SK-N-SH (cell line): ENCODE data around the gene SCN9A. TPM values are rescaled to one million over a fixed set of nuclear protein-coding genes. Genes with fewer than 3 reads are reported as not detected.

Experiments used
- CTCF ChIA-PET: fragments of 300-600, 350-600 bp; formaldehyde crosslinking; extraction: SDS; loops from one replicate; lab custom pipeline; 2021; lab: Yijun Ruan, JAX
- POLR2A ChIA-PET: fragments of 350-600 bp; sonication (Branson Sonifier 250); formaldehyde crosslinking; extraction: SDS; loops from one replicate; lab custom pipeline; 2020; ENCODE audit warnings: antibody characterized with exemption, inconsistent platforms; lab: Yijun Ruan, JAX
- DNase-seq: peaks from one replicate; pipeline ENCODE4 v3.0.0; 2012
- H2AFZ ChIP-seq: fragments of 200-600 bp; sonication (generic); 2 replicates; pipeline ENCODE4 v1.8.1; 2016; ENCODE audit warnings: antibody characterized with exemption, mild to moderate bottlenecking, low read depth
- H3F3A ChIP-seq: fragments of 200-600 bp; sonication (generic); replicated peaks from 2 replicates; pipeline ENCODE3; 2016; ENCODE audit warnings: antibody characterized with exemption, mild to moderate bottlenecking; ENCODE audit not compliant: insufficient read depth
- H3K27ac ChIP-seq, 2 experiments: fragments of 200-500 bp in 1 of 2; fragments of 200-600 bp in 1 of 2; sonication (Bioruptor generic) in 1 of 2; sonication (generic), shearing (Covaris generic) in 1 of 2; 2 replicates each; pipeline versions ENCODE4 v1.5.1 to v1.6.1; 2014 to 2016; ENCODE audit warnings: low read depth in 2 of 2, inconsistent platforms in 1 of 2, low read length in 1 of 2, mild to moderate bottlenecking in 1 of 2, mixed read lengths in 1 of 2
- H3K27me3 ChIP-seq: fragments of 200-600 bp; sonication (generic), shearing (Covaris generic); 2 replicates; pipeline ENCODE4 v1.6.1; 2016; ENCODE audit warnings: mixed run types; ENCODE audit not compliant: insufficient read depth
- H3K36me3 ChIP-seq, 2 experiments: fragments of 200-500 bp in 1 of 2; fragments of 200-600 bp in 1 of 2; sonication (Bioruptor generic) in 1 of 2; sonication (generic) in 1 of 2; replicated peaks in 1 of 2; 2 replicates each; pipeline versions ENCODE3 to v1.5.1; 2014 to 2016; ENCODE audit warnings: low read length in 1 of 2, mild to moderate bottlenecking in 1 of 2; ENCODE audit not compliant: insufficient read depth in 2 of 2, control insufficient read depth in 1 of 2
- H3K4me1 ChIP-seq, 2 experiments: fragments of 200-500 bp in 1 of 2; fragments of 200-600 bp in 1 of 2; sonication (Bioruptor generic) in 1 of 2; sonication (generic), shearing (Covaris generic) in 1 of 2; 2 replicates each; pipeline versions ENCODE4 v1.5.1 to v1.6.1; 2014 to 2016; ENCODE audit warnings: low read depth in 1 of 2, low read length in 1 of 2, mixed run types in 1 of 2; ENCODE audit not compliant: insufficient read depth in 2 of 2, control insufficient read depth in 1 of 2
- H3K4me2 ChIP-seq: fragments of 200-600 bp; sonication (generic), shearing (Covaris generic); 2 replicates; pipeline ENCODE4 v1.6.1; 2017; ENCODE audit warnings: mixed run types
- H3K4me3 ChIP-seq, 2 experiments: fragments of 200-500 bp in 1 of 2; fragments of 200-600 bp in 1 of 2; sonication (Bioruptor generic) in 1 of 2; sonication (generic), shearing (Covaris generic) in 1 of 2; 2 replicates each; pipeline versions ENCODE4 v1.5.1 to v1.8.1; 2014 to 2016; ENCODE audit warnings: low read depth in 2 of 2, inconsistent platforms in 1 of 2, low read length in 1 of 2, mild to moderate bottlenecking in 1 of 2, mixed read lengths in 1 of 2, moderate library complexity in 1 of 2
- H3K79me2 ChIP-seq: fragments of 200-600 bp; sonication (generic); 2 replicates; pipeline ENCODE4 v1.8.1; 2017; ENCODE audit warnings: mild to moderate bottlenecking; ENCODE audit not compliant: insufficient read depth
- H3K9ac ChIP-seq: fragments of 200-600 bp; sonication (generic); 2 replicates; pipeline ENCODE4 v1.6.1; 2017; ENCODE audit warnings: mixed run types
- H3K9me2 ChIP-seq: fragments of 200-600 bp; sonication (generic); 2 replicates; pipeline ENCODE4 v1.6.1; 2017; ENCODE audit warnings: mixed run types
- H3K9me3 ChIP-seq: fragments of 200-600 bp; sonication (generic); 2 replicates; pipeline ENCODE4 v1.6.1; 2017; ENCODE audit warnings: mixed run types, mild to moderate bottlenecking, moderate library complexity
- H4K20me1 ChIP-seq: fragments of 200-600 bp; sonication (generic); 2 replicates; pipeline ENCODE4 v1.6.1; 2017; ENCODE audit warnings: mild to moderate bottlenecking, mixed run types; ENCODE audit not compliant: insufficient read depth
- CTCF ChIP-seq: fragments of 200-600 bp; sonication (generic); IDR thresholded peaks from 2 replicates; pipeline ENCODE4 v1.6.1; 2017; ENCODE audit warnings: antibody characterized with exemption, mild to moderate bottlenecking, moderate library complexity
- EZH2phosphoT487 ChIP-seq: fragments of 200-600 bp; sonication (generic); IDR thresholded peaks from 2 replicates; pipeline ENCODE4 v1.6.1; 2017; ENCODE audit warnings: low read depth, mixed run types, mild to moderate bottlenecking, antibody characterized with exemption, moderate library complexity, borderline replicate concordance
- FOXJ3 ChIP-seq: sonication (generic); formaldehyde crosslinking; IDR thresholded peaks from 2 replicates; pipeline ENCODE4 v1.5.1; 2020; ENCODE audit warnings: mild to moderate bottlenecking, missing genetic modification reagents
- GABPA ChIP-seq: IDR thresholded peaks from 2 replicates; pipeline ENCODE4 v1.4.0; 2012; ENCODE audit warnings: low read depth, mild to moderate bottlenecking
- GATA2 ChIP-seq: sonication (generic); formaldehyde crosslinking; IDR thresholded peaks from 2 replicates; pipeline ENCODE4 v1.5.0; 2020; ENCODE audit warnings: mild to moderate bottlenecking, missing genetic modification reagents
- JUND ChIP-seq: IDR thresholded peaks from 2 replicates; pipeline ENCODE4 v1.4.0; 2012
- MEF2A ChIP-seq: IDR thresholded peaks from 2 replicates; pipeline ENCODE4 v1.4.0; 2012; ENCODE audit warnings: low read depth, borderline replicate concordance
- NFIC ChIP-seq: IDR thresholded peaks from 2 replicates; pipeline ENCODE4 v1.4.0; 2012; ENCODE audit warnings: borderline replicate concordance
- POLR2AphosphoS5 ChIP-seq: IDR thresholded peaks from 2 replicates; pipeline ENCODE4 v1.6.1; 2012; ENCODE audit warnings: low read depth, low read length
- RCOR1 ChIP-seq: fragments of 150-350 bp; IDR thresholded peaks from 2 replicates; pipeline ENCODE4 v1.6.1; 2017; ENCODE audit warnings: antibody characterized with exemption, low read length
- TCF12 ChIP-seq: IDR thresholded peaks from 2 replicates; pipeline ENCODE4 v1.4.0; 2012
- TEAD4 ChIP-seq: IDR thresholded peaks from 2 replicates; pipeline ENCODE4 v1.4.0; 2012; ENCODE audit warnings: mild to moderate bottlenecking, borderline replicate concordance; ENCODE audit not compliant: insufficient read depth
- USF2 ChIP-seq: fragments of 150-350 bp; IDR thresholded peaks from 2 replicates; pipeline ENCODE4 v1.6.1; 2017; ENCODE audit warnings: antibody characterized with exemption, low read length, low read depth, borderline replicate concordance
- ZBTB33 ChIP-seq: IDR thresholded peaks from 2 replicates; pipeline ENCODE4 v1.4.0; 2012; ENCODE audit warnings: low read depth, borderline replicate concordance
- WGBS: methylation state at CpG from one replicate; pipeline ENCODE4 v1.1.6; 2017; ENCODE audit warnings: low lambda C conversion rate; 5-methylcytosine and 5-hydroxymethylcytosine counted together
- polyA plus RNA-seq, 3 experiments: library from polyadenylated mRNA; depleted of rRNA; stranded (reverse); fragments of >200 nt; gene quantifications; 2 replicates each; pipeline ENCODE4 v1.2.3, GENCODE V29; 2012

SCN9A gene
- polyA plus RNA-seq, 1 of the 3 experiments (the other 2 are of a cell fraction): 5.9 TPM

- POLR2A ChIA-PET: no interaction called here
- H3K4me2 ChIP-seq: no peak overlapping the region
- H3K4me3 ChIP-seq: no peak overlapping the region
- peaks cover 4 to 5% of the 10 kb centered on the region in 2 experiments; a peak in 2 of 4 replicates for H3K4me1 ChIP-seq
- H3K79me2 ChIP-seq: peaks cover 45% of the 10 kb centered on the region
- no peaks in the 10 kb centered on the region for H3K9me2 ChIP-seq
- WGBS: 49% methylated on average over 2 of the region's 2 CpGs
- no peaks in the 10 kb centered on the region for H3F3A ChIP-seq
- no peaks in the 10 kb centered on the region for H3K27me3 ChIP-seq
- no peak for TF ChIP-seq CTCF
- TF ChIP-seq POLR2AphosphoS5: no peak
- no peak for TF ChIP-seq MEF2A
- TF ChIP-seq EZH2phosphoT487: no peak
- no peak for TF ChIP-seq GABPA
- TF ChIP-seq ZBTB33: no peak
- no peak for TF ChIP-seq TCF12
- TF ChIP-seq USF2: no peak
- TF ChIP-seq RCOR1: no peak
- no peak for TF ChIP-seq NFIC
- TF ChIP-seq TEAD4: no peak
- TF ChIP-seq FOXJ3: no peak
- TF ChIP-seq, all 33 proteins: peak for 0
- H2AFZ ChIP-seq: peak overlapping the region; percentile 49; the same call in 1 of the 2 replicates
- no peaks in the 10 kb centered on the region for H3K9me3 ChIP-seq
- no peak for DNase-seq
- CTCF ChIA-PET: interaction anchor here (0.7 to 1.5 kb wide), 4 partner anchors 11 to 244 kb away, joined by 3 to 6 read pairs (median 4); partner anchors contain the start of gene SCN1A
- H3K36me3 ChIP-seq: no peaks in the 10 kb centered on the region
- no peaks in the 10 kb centered on the region for H4K20me1 ChIP-seq
- no peak overlapping the region; a peak in 1 of 4 replicates for H3K27ac ChIP-seq
- H3K9ac ChIP-seq: no peak overlapping the region
Observed at GRCh38 chr2:166372046-166372445, 3.7 kb downstream of the SCN9A start.

- peaks cover 3 to 11% of the 10 kb centered on the region in 2 experiments; a peak in 3 of 4 replicates for H3K4me1 ChIP-seq
- WGBS: 67% methylated on average over 6 of the region's 6 CpGs
- POLR2A ChIA-PET: no interaction called here
- no peak overlapping the region for H3K4me3 ChIP-seq
- no peaks in the 10 kb centered on the region for H3K36me3 ChIP-seq
- peak overlapping the region; percentile 5; the same call in 1 of the 2 replicates for H2AFZ ChIP-seq
- H3K27me3 ChIP-seq: no peaks in the 10 kb centered on the region
- no peak overlapping the region for H3K9ac ChIP-seq
- H3K9me2 ChIP-seq: no peaks in the 10 kb centered on the region
- no peaks in the 10 kb centered on the region for H4K20me1 ChIP-seq
- no peak for DNase-seq
- TF ChIP-seq GABPA (no peak), NFIC (peak; percentile 68), JUND (no peak), GATA2 (CRISPR knock-in tag) (no peak)
- peaks cover 7% of the 10 kb centered on the region for H3F3A ChIP-seq
- H3K79me2 ChIP-seq: peaks cover 38% of the 10 kb centered on the region
- H3K4me2 ChIP-seq: no peak overlapping the region
- H3K27ac ChIP-seq: no peak overlapping the region
- CTCF ChIA-PET: interaction anchor here (0.5 to 0.7 kb wide), 2 partner anchors 172 to 495 kb away, joined by 3 to 4 read pairs; no protein-coding TSS in a partner anchor
- no peaks in the 10 kb centered on the region for H3K9me3 ChIP-seq
Observed at GRCh38 chr2:166365803-166366420, 9.8 kb downstream of the SCN9A start.
